Fibroblast of the aortic adventitia (primary cell): ENCODE data around the gene CNGB1. TPM values are rescaled to one million over a fixed set of nuclear protein-coding genes. Genes with fewer than 3 reads are reported as not detected.

Experiments
- DNase-seq: peaks from one replicate; pipeline ENCODE4 v3.0.0-alpha.2; 2010; ENCODE audit warnings: low read depth
- H3K4me3 ChIP-seq: 2 replicates; pipeline ENCODE4 v1.5.1; 2011; ENCODE audit warnings: low read depth, mild to moderate bottlenecking, control low read depth, low read length, moderate library complexity
- CTCF ChIP-seq: IDR thresholded peaks from 2 replicates; pipeline ENCODE4 v1.5.1; 2011; ENCODE audit warnings: mild to moderate bottlenecking, low read length, control low read depth, inconsistent platforms; ENCODE audit not compliant: insufficient read depth
- total RNA-seq: library from RNA; depleted of rRNA; stranded (reverse); fragments of >200 nt; gene quantifications from 2 replicates; pipeline ENCODE4 v1.2.3, GENCODE V29; 2012; ENCODE audit warnings: low replicate concordance

Gene CNGB1
- total RNA-seq, 1 donor = not detected

- H3K4me3 ChIP-seq = no peak overlapping the region
- DNase-seq = peak; percentile 83
- no peak for TF ChIP-seq CTCF
Measured at GRCh38 chr16:57966204-57966771, 4.6 kb downstream of the CNGB1 start.

GRCh38 chr16:57964157-57964700, 6.7 kb downstream of the CNGB1 start:
- H3K4me3 ChIP-seq = no peak overlapping the region
- no peak for TF ChIP-seq CTCF
- DNase-seq = no peak

GRCh38 chr16:57962756-57963155, 8.2 kb downstream of the CNGB1 start:
- DNase-seq = no peak
- no peak for TF ChIP-seq CTCF
- H3K4me3 ChIP-seq = no peak overlapping the region

GRCh38 chr16:57962046-57962445, 8.9 kb downstream of the CNGB1 start:
- no peak for DNase-seq

GRCh38 chr16:57961538-57961937, 9.4 kb downstream of the CNGB1 start:
- no peak for TF ChIP-seq CTCF
- DNase-seq = no peak
- no peak overlapping the region for H3K4me3 ChIP-seq

More at GRCh38 chr16:57962046-57962445, 8.9 kb downstream of the CNGB1 start:
- no peak overlapping the region for H3K4me3 ChIP-seq
- TF ChIP-seq CTCF = no peak

GRCh38 chr16:57960826-57961472, 10.0 kb downstream of the CNGB1 start:
- no peak for TF ChIP-seq CTCF
- no peak for DNase-seq
- H3K4me3 ChIP-seq = no peak overlapping the region

- TF ChIP-seq CTCF = no peak
- H3K4me3 ChIP-seq = no peak overlapping the region
- no peak for DNase-seq
Measured at GRCh38 chr16:57960310-57960709, 10.6 kb downstream of the CNGB1 start.
